ENCODE data around the gene LENG8. TPM values are rescaled to one million over a fixed set of nuclear protein-coding genes. Genes with fewer than 3 reads are reported as not detected.

Gene LENG8
- total RNA-seq, 2 donors from 2014 or later: 471 to 480 TPM

DNA sequence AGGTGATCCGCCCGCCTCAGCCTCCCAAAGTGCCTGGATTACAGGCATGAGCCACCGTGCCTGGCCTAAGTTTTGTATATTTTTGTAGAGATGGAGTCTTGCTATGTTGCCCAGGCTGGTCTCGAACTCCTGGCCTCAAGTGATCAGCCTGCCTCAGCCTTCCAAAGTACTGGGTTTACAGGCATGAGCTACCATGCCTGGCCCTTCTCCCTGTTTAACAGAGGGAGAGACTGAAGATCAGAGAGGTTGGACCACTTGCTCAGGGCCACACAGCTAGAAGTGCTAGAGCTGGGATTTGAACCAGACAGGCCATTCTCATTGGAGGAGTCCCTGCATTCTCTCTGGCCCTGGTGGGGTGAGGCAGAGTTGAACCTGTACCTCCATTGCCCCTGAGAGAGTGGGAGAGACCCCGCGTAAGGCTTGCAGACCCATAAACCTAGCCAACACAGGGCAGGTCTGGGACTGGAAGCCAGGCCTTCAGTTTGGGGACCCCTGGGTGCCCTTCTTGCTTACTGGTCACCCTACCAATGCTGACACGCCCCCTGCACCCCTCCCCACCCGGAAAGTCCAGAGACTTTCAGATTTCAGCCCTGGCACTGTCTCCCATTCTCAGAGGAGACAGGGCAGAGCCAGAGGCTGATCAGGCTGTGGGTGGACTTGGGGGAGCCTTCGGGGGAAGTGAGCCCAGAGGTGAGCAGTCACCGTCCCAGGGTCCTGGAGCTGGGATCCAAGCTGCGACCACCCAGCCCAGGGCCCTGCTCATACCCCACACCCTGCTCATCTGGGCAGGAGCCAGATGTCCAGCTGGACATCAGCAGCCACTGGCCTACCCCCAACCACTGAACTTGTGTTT is 20.4 kb upstream of the LENG8 start:
- H3K36me3 Mint-ChIP-seq (ENCODE audit: low read depth): peaks cover 2% of the 10 kb centered on the region
- H3K9me3 ChIP-seq (ENCODE audit: control insufficient read depth, low read length, poor library complexity, severe bottlenecking): no peaks in the 10 kb centered on the region

GRCh38 chr19:54429176-54429495 is 19.9 kb upstream of the LENG8 start:
- Mint-ChIP-seq H3K4me1 (peaks cover 12% of the 10 kb centered on the region), H3K27ac (no peak overlapping the region), H3K36me3 (ENCODE audit: low read depth) (peaks cover 2% of the 10 kb centered on the region), H3K27me3 (peaks cover 30% of the 10 kb centered on the region), H3K4me3 (no peak overlapping the region)
- no peaks in the 10 kb centered on the region for H3K9me3 ChIP-seq (ENCODE audit: control insufficient read depth, low read length, poor library complexity, severe bottlenecking)
- DNase-seq (no peak), ATAC-seq (no peak)

More for the DNA sequence above, 20.4 kb upstream of the LENG8 start:
- DNase-seq (no peak), ATAC-seq (no peak)
- Mint-ChIP-seq H3K27me3 (peaks cover 33% of the 10 kb centered on the region), H3K4me1 (peaks cover 10% of the 10 kb centered on the region), H3K4me3 (no peak overlapping the region), H3K27ac (no peak overlapping the region)

DNA sequence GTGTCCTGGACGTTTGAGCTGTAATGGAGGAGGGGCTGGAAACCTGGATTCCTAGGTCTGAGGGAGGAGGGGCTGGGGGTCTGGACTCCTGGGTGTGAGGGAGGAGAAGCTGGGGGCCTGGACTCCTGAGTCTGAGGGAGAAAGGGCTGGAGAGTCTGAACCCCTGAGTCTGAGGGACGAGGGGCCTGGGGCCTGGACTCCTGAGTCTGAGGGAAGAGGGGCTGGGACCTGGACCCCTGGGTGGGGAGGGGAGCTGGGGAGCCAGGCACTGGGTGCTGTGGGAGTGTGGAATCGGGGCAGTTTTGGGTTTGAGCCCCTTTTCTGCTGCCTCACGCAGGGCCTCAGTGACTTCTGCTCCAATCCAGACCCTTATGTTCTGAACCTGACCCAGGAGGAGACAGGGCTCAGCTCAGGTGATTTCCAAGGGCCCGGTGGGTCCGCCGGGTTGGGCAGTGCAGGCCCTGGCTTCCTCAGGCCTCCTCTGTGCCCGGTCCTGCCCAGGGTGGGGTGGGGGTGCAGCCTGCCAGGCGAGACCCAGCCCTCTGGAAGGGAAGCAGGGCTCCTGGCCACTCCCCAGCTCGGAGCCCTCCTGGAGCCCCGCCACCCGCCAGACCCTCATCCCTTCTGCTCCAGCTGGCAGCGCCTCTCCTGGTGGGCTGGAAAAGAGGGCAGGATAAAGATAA is 19.3 kb upstream of the LENG8 start:
- DNase-seq: no peak

GRCh38 chr19:54430306-54431254 is 18.4 kb upstream of the LENG8 start:
- Mint-ChIP-seq H3K27ac (no peak overlapping the region), H3K4me3 (peak overlapping the region; percentile 33), H3K36me3 (ENCODE audit: low read depth) (peaks cover 2% of the 10 kb centered on the region), H3K27me3 (peaks cover 21% of the 10 kb centered on the region), H3K4me1 (peaks cover 22% of the 10 kb centered on the region)
- DNase-seq: peak in 2 of 3 donors; percentile 35 to 41
- no peaks in the 10 kb centered on the region for H3K9me3 ChIP-seq (ENCODE audit: control insufficient read depth, low read length, poor library complexity, severe bottlenecking)
- ATAC-seq: peak; percentile 84

More for the DNA sequence above, 19.3 kb upstream of the LENG8 start:
- no peak overlapping the region for H3K27ac Mint-ChIP-seq
- ATAC-seq: no peak
- H3K27me3 Mint-ChIP-seq: peaks cover 30% of the 10 kb centered on the region
- H3K4me3 Mint-ChIP-seq: no peak overlapping the region
- H3K9me3 ChIP-seq (ENCODE audit: control insufficient read depth, low read length, poor library complexity, severe bottlenecking): no peaks in the 10 kb centered on the region
- peaks cover 18% of the 10 kb centered on the region for H3K4me1 Mint-ChIP-seq
- peaks cover 2% of the 10 kb centered on the region for H3K36me3 Mint-ChIP-seq (ENCODE audit: low read depth)

- ATAC-seq: no peak
- Mint-ChIP-seq H3K27ac (no peak overlapping the region), H3K27me3 (peaks cover 14% of the 10 kb centered on the region), H3K4me3 (peak overlapping the region; percentile 33), H3K36me3 (ENCODE audit: low read depth) (peaks cover 2% of the 10 kb centered on the region), H3K4me1 (peaks cover 22% of the 10 kb centered on the region)
- H3K9me3 ChIP-seq (ENCODE audit: control insufficient read depth, low read length, poor library complexity, severe bottlenecking): no peaks in the 10 kb centered on the region
- DNase-seq: no peak
Observed at GRCh38 chr19:54431255-54431838, 17.7 kb upstream of the LENG8 start.

DNA sequence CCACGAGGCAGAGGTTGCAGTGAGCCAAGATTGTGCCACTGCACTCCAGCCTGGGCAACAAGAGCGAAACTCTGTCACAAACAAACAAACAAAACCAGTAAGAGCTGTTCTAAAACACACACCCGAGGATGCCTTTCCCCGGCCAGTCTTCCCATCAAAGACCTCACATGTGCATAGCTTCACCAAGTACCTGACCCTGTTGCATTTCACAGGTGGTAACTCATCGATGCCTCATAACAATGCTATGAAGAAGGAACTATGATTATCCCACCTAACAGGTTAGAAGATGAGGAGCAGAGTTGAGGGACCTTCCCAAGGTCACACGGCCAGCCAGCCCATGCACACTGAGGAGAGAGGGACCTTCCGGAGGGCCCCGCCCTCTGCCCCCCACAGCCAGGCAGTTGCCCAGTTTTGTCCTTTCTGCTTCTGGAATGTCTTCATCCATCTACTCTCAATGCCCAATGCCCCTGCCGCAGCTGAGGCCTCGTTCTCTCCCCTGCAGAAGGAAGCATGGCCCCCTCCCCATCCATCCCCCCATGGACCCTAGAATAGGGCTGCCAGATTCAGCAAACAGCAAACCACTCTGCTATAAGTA is 16.8 kb upstream of the LENG8 start:
- Mint-ChIP-seq H3K27ac (no peak overlapping the region), H3K36me3 (ENCODE audit: low read depth) (peaks cover 2% of the 10 kb centered on the region), H3K4me1 (peaks cover 24% of the 10 kb centered on the region), H3K27me3 (peaks cover 9% of the 10 kb centered on the region), H3K4me3 (no peak overlapping the region)
- H3K9me3 ChIP-seq (ENCODE audit: control insufficient read depth, low read length, poor library complexity, severe bottlenecking): no peaks in the 10 kb centered on the region
- DNase-seq: no peak
- ATAC-seq: no peak

DNA sequence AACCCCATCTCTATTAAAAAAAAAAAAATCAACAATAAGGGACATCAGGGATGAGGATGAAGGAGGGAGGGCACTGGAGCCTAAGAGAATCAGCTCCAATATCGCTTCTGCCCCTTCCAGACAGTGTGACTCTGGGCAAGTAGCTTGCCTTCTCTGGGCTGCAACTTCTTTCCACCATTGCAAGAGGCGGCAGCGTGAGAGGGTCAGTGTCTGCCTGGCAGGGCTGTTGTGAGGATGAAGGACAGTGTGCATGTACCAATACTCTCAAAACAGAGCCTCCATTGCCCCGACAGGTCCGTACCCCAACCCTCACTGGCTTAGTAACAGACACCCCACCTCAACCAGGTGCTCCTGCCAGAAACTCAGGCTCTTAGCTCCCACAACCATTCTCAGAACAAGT is 15.3 kb upstream of the LENG8 start:
- Mint-ChIP-seq H3K27ac (no peak overlapping the region), H3K27me3 (peaks cover 9% of the 10 kb centered on the region), H3K4me3 (no peak overlapping the region), H3K36me3 (ENCODE audit: low read depth) (peaks cover 2% of the 10 kb centered on the region), H3K4me1 (peaks cover 24% of the 10 kb centered on the region)
- ATAC-seq (no peak), DNase-seq (no peak)
- no peaks in the 10 kb centered on the region for H3K9me3 ChIP-seq (ENCODE audit: control insufficient read depth, low read length, poor library complexity, severe bottlenecking)

DNA sequence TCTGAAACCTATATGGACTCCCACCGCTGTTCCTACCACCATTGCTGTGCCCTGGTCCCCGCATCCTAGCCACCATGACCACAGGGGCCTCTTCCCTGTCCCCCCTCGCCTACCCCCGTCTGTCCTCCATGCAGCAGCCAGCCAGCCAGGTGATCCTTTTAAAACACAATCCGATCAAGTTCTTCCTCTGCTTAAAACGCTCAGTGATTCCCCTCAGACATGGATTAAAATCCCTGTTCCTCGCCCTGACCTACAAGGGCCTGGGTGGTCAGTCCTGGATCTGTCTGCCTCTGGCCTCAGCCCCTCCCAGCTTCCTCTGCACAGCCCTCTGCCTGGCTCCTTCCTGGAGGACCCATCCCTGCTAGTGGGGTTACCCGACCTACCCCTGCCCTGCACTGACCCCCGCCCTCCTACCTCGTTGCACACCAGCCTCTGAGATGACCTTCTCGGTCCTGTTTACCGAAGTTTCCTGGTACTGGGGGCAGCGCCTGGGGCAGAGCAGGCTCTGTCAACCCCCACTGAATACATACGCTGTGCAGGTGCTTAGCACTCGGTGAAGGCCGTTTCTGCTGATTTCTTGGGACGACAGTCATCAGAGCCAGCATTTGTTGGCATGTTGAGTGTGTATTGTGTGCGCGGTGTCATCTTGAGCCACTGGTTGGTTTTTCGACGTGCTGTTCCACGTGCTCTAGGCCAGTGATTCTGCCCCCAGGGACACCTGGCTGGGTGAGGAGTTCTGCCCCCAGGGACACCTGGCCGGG is 14.7 kb upstream of the LENG8 start:
- no peaks in the 10 kb centered on the region for H3K9me3 ChIP-seq (ENCODE audit: control insufficient read depth, low read length, poor library complexity, severe bottlenecking)
- no peak for DNase-seq
- peaks cover 3% of the 10 kb centered on the region for H3K27me3 Mint-ChIP-seq
- H3K27ac Mint-ChIP-seq: peak overlapping the region; percentile 77
- H3K4me3 Mint-ChIP-seq: peak overlapping the region; percentile 9
- ATAC-seq: no peak
- peaks cover 24% of the 10 kb centered on the region for H3K4me1 Mint-ChIP-seq
- H3K36me3 Mint-ChIP-seq (ENCODE audit: low read depth): peaks cover 2% of the 10 kb centered on the region

DNA sequence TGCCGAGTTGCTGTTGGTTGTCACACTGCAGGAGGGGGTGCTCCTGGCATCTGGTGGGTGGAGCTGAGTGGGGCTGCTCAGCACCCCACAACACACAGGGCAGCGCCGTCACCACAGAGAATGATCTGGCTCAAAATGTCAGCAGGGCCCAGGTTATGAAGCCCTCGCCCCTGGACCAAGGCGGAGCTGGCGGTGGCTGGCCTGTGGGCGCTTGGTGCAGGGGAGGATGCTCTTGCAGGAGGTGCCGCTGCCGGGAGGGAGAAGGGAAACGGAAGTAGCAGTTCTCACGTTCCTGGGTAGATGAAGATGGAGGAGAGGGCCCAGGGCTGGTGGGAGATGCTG is 14.2 kb upstream of the LENG8 start:
- peaks cover 2% of the 10 kb centered on the region for H3K36me3 Mint-ChIP-seq (ENCODE audit: low read depth)
- ATAC-seq: peak; percentile 27
- H3K9me3 ChIP-seq (ENCODE audit: control insufficient read depth, low read length, poor library complexity, severe bottlenecking): no peaks in the 10 kb centered on the region
- H3K27ac Mint-ChIP-seq: peak overlapping the region; percentile 77
- DNase-seq: no peak
- H3K27me3 Mint-ChIP-seq: no peaks in the 10 kb centered on the region
- peaks cover 24% of the 10 kb centered on the region for H3K4me1 Mint-ChIP-seq
- peak overlapping the region; percentile 9 for H3K4me3 Mint-ChIP-seq

DNA sequence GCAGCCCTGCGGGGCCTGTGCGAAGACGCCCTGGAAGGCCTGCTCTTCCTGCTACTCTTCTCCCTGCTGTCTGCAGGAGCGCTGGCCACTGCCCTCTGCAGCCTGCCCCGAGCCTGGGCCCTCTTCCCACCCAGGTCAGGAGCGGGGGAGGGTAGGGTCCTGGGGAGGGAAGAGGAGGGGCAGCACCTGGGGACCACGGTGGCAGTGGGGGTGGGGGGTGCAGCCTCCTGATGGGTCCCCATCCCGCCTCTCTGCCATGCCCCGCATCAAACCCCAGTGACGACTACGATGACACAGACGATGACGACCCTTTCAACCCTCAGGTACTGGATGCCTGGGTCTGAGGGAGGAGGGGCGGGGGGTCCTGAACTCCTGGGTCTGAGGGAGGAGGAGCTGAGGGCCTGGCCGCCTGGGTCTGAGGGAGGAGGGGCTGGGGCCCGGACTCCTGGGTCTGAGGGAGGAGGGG is 13.4 kb upstream of the LENG8 start:
- no peak overlapping the region for H3K4me3 Mint-ChIP-seq
- H3K27ac Mint-ChIP-seq: no peak overlapping the region
- H3K9me3 ChIP-seq (ENCODE audit: control insufficient read depth, low read length, poor library complexity, severe bottlenecking): no peaks in the 10 kb centered on the region
- DNase-seq (no peak), ATAC-seq (no peak)
- peaks cover 22% of the 10 kb centered on the region for H3K4me1 Mint-ChIP-seq
- no peaks in the 10 kb centered on the region for H3K27me3 Mint-ChIP-seq
- H3K36me3 Mint-ChIP-seq (ENCODE audit: low read depth): peaks cover 2% of the 10 kb centered on the region

DNA sequence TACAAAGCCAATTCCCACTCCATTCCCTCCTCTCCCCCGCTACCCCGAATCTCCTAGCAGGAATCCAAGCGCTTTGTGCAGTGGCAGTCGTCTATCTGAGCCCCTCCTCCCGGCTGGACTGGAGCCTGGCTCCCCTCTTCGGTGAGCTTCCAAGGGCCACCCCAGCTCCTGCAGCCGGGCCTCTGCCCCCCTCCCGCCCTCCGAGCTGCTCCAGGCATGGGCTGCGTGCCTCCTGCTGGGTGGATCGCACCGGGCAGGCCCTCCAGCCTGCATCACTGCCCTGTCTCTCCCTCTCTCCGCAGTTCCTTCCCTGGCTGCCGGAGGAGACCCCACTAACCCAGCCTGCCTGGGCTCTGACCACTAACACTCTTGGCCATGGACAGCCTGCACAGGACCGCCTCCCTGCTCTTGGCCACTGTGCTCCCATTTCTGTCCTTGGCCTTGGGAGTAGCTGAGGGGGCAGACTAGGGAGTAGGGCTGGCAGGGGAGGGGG is 12.9 kb upstream of the LENG8 start:
- Mint-ChIP-seq H3K27me3 (no peaks in the 10 kb centered on the region), H3K4me1 (peaks cover 21% of the 10 kb centered on the region), H3K4me3 (no peak overlapping the region), H3K36me3 (ENCODE audit: low read depth) (peaks cover under 1% of the 10 kb centered on the region), H3K27ac (peak overlapping the region; percentile 56)
- no peaks in the 10 kb centered on the region for H3K9me3 ChIP-seq (ENCODE audit: control insufficient read depth, low read length, poor library complexity, severe bottlenecking)
- DNase-seq: no peak
- ATAC-seq: no peak
